ENCODE measurements around the gene TIMM17B.

DNA sequence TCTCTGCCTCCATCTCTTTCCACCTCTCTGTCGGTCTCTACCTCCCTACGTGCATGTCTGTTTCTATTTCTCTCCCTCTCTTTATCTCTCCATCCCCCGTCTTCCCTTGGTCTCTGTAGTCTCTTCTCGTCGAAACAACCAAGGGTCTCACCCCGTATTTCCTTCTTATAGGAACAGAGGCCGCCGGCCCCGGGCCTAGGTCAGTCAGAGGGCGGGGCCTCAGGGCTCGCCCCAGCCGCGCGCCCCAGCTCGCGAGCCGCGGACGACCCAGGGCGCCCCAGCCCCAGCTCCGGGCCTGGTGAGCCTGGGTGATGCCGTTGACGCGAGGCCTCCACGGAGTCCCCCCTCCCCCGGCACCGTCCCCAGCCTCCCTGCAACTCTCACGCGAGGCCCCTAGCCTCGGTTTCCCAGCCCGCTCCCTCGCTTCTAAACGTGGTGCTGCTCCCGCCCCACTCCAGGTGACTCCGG, 6.6 kb downstream of the TIMM17B start:
- TF ChIP-seq POLR2AphosphoS5 (IDR thresholded peaks at IDR 0.05; ENCODE audit: borderline replicate concordance, low read depth, low read length) (no peak), EZH2 (IDR thresholded peaks at IDR 0.05) (no peak)

All from SK-N-MC (cell line).